ENCODE data around the gene ATAD3B. TPM values are rescaled to one million over a fixed set of nuclear protein-coding genes. Genes with fewer than 3 reads are reported as not detected.
A peak's percentile ranks its signal among the peaks of the same experiment; 100 is the strongest.
"Not testable (repeated sequence)": the region's sequence is repeated elsewhere in the genome, so short reads cannot be mapped to it uniquely, and the experiment has no call there.

Gene ATAD3B
- polyA plus RNA-seq, 2 of the 4 experiments (the other 2 are of a cell fraction): 0.21 to 0.99 TPM

- Histone ChIP-seq H3K4me1 (peaks cover 21% of the 10 kb centered on the region), H3K4me2 (no peak overlapping the region), H3K9me3 (no peaks in the 10 kb centered on the region), H3K4me3 (no peak overlapping the region), H3K27ac (no peak overlapping the region)
- POLR2A ChIA-PET: no interaction called here
- DNase-seq (ENCODE audit: low read depth in 1 of 2, low spot score in 1 of 2) (peak in 1 of 2 experiments; percentile 1), FAIRE-seq (no peak), ATAC-seq (no peak)
- WGBS (ENCODE audit: missing lambda C conversion rate): 95% methylated on average over 30 of the region's 32 CpGs
- TF ChIP-seq ZC3H11A (IDR thresholded peaks at IDR 0.05) (no peak), ESRRA (IDR thresholded peaks at IDR 0.05; ENCODE audit: borderline replicate concordance, low read length) (no peak), EHMT2 (IDR thresholded peaks at IDR 0.05; ENCODE audit: low read depth) (no peak), JUNB (IDR thresholded peaks at IDR 0.05) (no peak), FOSB (CRISPR knock-in tag; IDR thresholded peaks at IDR 0.05) (no peak), MYC (IDR thresholded peaks at IDR 0.05; ENCODE audit: borderline replicate concordance, low read length) (no peak), RCOR1 (IDR thresholded peaks at IDR 0.05; ENCODE audit: low read depth, low read length) (no peak), NPAS2 (CRISPR knock-in tag; IDR thresholded peaks at IDR 0.05; ENCODE audit: borderline replicate concordance) (no peak), HOXA7 (CRISPR knock-in tag; IDR thresholded peaks at IDR 0.05) (no peak), EHF (CRISPR knock-in tag; IDR thresholded peaks at IDR 0.05) (no peak), HEYL (CRISPR knock-in tag; IDR thresholded peaks at IDR 0.05) (no peak), RARB (CRISPR knock-in tag; IDR thresholded peaks at IDR 0.05) (no peak), FOXS1 (CRISPR knock-in tag; IDR thresholded peaks at IDR 0.05) (no peak), KDM1A (IDR thresholded peaks at IDR 0.05; ENCODE audit: low read depth) (no peak)
- TF ChIP-seq, protein P1, sequence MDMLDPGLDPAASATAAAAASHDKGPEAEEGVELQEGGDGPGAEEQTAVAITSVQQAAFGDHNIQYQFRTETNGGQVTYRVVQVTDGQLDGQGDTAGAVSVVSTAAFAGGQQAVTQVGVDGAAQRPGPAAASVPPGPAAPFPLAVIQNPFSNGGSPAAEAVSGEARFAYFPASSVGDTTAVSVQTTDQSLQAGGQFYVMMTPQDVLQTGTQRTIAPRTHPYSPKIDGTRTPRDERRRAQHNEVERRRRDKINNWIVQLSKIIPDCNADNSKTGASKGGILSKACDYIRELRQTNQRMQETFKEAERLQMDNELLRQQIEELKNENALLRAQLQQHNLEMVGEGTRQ (IDR thresholded peaks at IDR 0.05): no peak
- CTCF ChIA-PET: interaction anchor here (0.8 to 8.5 kb wide), 9 partner anchors 13 to 70 kb away, joined by 3 to 162 read pairs (median 12); partner anchors contain the start of genes CCNL2 and MRPL20
These were observed 29.3 kb upstream of the ATAD3B start for GRCh38 chr1:1442069-1442770.

- CTCF ChIA-PET; H3K4me1 ChIP-seq; H3K27ac ChIP-seq; H3K4me3 ChIP-seq; H3K9me3 ChIP-seq; FAIRE-seq; H3K4me2 ChIP-seq; ATAC-seq; POLR2A ChIA-PET; DNase-seq (ENCODE audit: low read depth in 1 of 2, low spot score in 1 of 2): not testable (repeated sequence)
- no CpG with 5 or more reads among the region's 19 CpGs for WGBS (ENCODE audit: missing lambda C conversion rate)
These were observed 24.9 kb upstream of the ATAD3B start for GRCh38 chr1:1446631-1447030.

- no CpG with 5 or more reads among the region's 6 CpGs for WGBS (ENCODE audit: missing lambda C conversion rate)
- H3K4me1 ChIP-seq: no peaks in the 10 kb centered on the region
- DNase-seq (ENCODE audit: low read depth in 1 of 2, low spot score in 1 of 2): no peak
- H3K9me3 ChIP-seq: no peaks in the 10 kb centered on the region
- no peak within 1 kb of the TSS for H3K4me2 ChIP-seq
- FAIRE-seq: no peak
- no peak for ATAC-seq
- TF ChIP-seq EP300 (IDR thresholded peaks at IDR 0.05) (no peak), EHMT2 (IDR thresholded peaks at IDR 0.05; ENCODE audit: low read depth) (no peak), KDM5A (IDR thresholded peaks at IDR 0.05) (no peak), FOSL2 (IDR thresholded peaks at IDR 0.05) (no peak), FOSL2 (CRISPR knock-in tag; IDR thresholded peaks at IDR 0.05) (no peak), BCL3 (IDR thresholded peaks at IDR 0.05) (no peak), MYC (IDR thresholded peaks at IDR 0.05; ENCODE audit: borderline replicate concordance, low read length) (no peak), SREBF2 (IDR thresholded peaks at IDR 0.05) (no peak)
- TF ChIP-seq, protein P2, sequence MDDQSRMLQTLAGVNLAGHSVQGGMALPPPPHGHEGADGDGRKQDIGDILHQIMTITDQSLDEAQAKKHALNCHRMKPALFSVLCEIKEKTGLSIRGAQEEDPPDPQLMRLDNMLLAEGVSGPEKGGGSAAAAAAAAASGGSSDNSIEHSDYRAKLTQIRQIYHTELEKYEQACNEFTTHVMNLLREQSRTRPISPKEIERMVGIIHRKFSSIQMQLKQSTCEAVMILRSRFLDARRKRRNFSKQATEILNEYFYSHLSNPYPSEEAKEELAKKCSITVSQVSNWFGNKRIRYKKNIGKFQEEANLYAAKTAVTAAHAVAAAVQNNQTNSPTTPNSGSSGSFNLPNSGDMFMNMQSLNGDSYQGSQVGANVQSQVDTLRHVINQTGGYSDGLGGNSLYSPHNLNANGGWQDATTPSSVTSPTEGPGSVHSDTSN (IDR thresholded peaks at IDR 0.05): no peak
- H3K27ac ChIP-seq: no peak within 1 kb of the TSS
- H3K4me3 ChIP-seq: no peak within 1 kb of the TSS
- POLR2A ChIA-PET: no interaction called here
- CTCF ChIA-PET: no interaction called here
These were observed 22.3 kb upstream of the ATAD3B start, which contains the start of gene ATAD3C for GRCh38 chr1:1449099-1449739. Gene ATAD3C, plus strand, starts transcription at chr1:1449689. Its CDS starts 995 bp downstream, at chr1:1450684.

- H3K9me3 ChIP-seq; H3K4me1 ChIP-seq; FAIRE-seq; CTCF ChIA-PET; DNase-seq (ENCODE audit: low read depth in 1 of 2, low spot score in 1 of 2); ATAC-seq; POLR2A ChIA-PET; H3K4me3 ChIP-seq; H3K4me2 ChIP-seq; H3K27ac ChIP-seq: not testable (repeated sequence)
- no CpG with 5 or more reads among the region's 22 CpGs for WGBS (ENCODE audit: missing lambda C conversion rate)
These were observed 20.9 kb upstream of the ATAD3B start for GRCh38 chr1:1450616-1451015.
